ENCODE data around the gene AFTPH.
A peak's percentile ranks its signal among the peaks of the same experiment; 100 is the strongest.

DNA sequence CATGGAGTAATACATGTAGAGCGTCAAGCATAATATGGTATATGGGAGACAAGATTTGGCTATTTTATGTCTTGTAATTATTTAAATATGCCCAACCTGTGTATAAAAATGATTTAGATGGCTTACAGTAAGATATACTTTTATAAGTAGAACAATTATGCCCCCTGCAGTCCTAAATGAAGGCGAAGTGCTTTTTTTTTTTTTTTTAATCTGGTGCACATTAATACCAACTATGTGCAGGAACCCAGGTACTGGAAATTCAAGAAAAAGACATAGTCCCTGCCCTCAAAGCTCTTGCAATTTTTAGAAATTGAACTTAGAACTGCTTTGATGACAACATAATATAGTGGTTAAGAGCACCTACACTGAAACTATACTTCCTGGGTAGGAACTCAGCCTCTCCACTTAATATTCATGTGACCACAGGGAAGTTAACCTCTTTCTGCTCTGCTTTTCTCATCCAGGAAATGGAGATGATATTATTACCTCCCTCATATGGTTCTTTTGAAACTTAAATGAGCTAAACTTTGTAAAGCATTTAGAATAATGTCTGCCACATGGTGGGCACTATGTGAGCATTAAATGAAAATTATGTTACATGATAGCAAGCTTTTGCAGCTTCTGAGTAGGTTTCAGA, 38.1 kb downstream of the AFTPH start:
- TF ChIP-seq, protein P1, sequence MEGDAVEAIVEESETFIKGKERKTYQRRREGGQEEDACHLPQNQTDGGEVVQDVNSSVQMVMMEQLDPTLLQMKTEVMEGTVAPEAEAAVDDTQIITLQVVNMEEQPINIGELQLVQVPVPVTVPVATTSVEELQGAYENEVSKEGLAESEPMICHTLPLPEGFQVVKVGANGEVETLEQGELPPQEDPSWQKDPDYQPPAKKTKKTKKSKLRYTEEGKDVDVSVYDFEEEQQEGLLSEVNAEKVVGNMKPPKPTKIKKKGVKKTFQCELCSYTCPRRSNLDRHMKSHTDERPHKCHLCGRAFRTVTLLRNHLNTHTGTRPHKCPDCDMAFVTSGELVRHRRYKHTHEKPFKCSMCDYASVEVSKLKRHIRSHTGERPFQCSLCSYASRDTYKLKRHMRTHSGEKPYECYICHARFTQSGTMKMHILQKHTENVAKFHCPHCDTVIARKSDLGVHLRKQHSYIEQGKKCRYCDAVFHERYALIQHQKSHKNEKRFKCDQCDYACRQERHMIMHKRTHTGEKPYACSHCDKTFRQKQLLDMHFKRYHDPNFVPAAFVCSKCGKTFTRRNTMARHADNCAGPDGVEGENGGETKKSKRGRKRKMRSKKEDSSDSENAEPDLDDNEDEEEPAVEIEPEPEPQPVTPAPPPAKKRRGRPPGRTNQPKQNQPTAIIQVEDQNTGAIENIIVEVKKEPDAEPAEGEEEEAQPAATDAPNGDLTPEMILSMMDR (conservative IDR thresholded peaks at IDR 0.05 in 1 of 2, IDR thresholded peaks at IDR 0.05 in 1 of 2; ENCODE audit: extremely low read depth in 1 of 2, insufficient read depth in 1 of 2, low read depth in 1 of 2, low read length in 2 of 2), result peak; percentile 29 to 30
- TF ChIP-seq EZH2 (IDR thresholded peaks at IDR 0.05; ENCODE audit: borderline replicate concordance, low read length), result no peak
